Fibroblast of villous mesenchyme (primary cell): Measurements from ENCODE around the gene PTPN18. TPM values are rescaled to one million over a fixed set of nuclear protein-coding genes. Genes with fewer than 3 reads are reported as not detected.
"Not testable (repeated sequence)": the region's sequence is repeated elsewhere in the genome, so short reads cannot be mapped to it uniquely, and the experiment has no call there.

ENCODE experiments used
- DNase-seq: peaks from one replicate; pipeline ENCODE4 v3.0.0-alpha.2; 2010; ENCODE audit warnings: low read depth
- H3K4me3 ChIP-seq: 2 replicates; pipeline ENCODE4 v1.5.1; 2011; ENCODE audit warnings: low read depth, mild to moderate bottlenecking, low read length
- total RNA-seq: library from RNA; depleted of rRNA; stranded (reverse); fragments of >200 nt; gene quantifications from 2 replicates; pipeline ENCODE4 v1.2.3, GENCODE V29; 2012
- TF ChIP-seq, protein P1 (sequence below): IDR thresholded peaks from 2 replicates; pipeline ENCODE4 v1.5.1; 2012; ENCODE audit warnings: low read depth, mild to moderate bottlenecking, low read length; ENCODE audit not compliant: insufficient read depth

PTPN18 gene
- total RNA-seq, 1 donor, result 17.7 TPM

DNA sequence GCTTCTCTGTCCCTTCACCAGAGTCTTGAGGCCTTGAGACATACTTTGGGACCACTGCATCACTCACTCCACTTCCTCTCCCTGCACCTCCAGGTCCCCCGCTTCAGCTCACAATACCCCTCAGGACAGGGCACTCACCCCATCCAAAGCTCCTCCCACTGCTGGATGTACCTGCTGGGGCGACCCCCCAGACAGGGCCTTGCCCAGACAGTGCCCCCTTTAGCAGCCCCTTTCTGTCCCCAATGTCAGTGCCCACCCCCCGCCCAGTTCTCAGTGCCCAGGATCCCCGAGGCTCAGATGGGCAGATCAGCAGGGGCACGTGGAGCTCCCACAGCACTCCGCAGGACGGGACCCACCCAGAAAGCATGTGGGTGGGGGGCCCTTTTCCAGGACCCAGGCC is 37.0 kb upstream of the PTPN18 start:
- H3K4me3 ChIP-seq, result no peak overlapping the region
- TF ChIP-seq, protein P1, sequence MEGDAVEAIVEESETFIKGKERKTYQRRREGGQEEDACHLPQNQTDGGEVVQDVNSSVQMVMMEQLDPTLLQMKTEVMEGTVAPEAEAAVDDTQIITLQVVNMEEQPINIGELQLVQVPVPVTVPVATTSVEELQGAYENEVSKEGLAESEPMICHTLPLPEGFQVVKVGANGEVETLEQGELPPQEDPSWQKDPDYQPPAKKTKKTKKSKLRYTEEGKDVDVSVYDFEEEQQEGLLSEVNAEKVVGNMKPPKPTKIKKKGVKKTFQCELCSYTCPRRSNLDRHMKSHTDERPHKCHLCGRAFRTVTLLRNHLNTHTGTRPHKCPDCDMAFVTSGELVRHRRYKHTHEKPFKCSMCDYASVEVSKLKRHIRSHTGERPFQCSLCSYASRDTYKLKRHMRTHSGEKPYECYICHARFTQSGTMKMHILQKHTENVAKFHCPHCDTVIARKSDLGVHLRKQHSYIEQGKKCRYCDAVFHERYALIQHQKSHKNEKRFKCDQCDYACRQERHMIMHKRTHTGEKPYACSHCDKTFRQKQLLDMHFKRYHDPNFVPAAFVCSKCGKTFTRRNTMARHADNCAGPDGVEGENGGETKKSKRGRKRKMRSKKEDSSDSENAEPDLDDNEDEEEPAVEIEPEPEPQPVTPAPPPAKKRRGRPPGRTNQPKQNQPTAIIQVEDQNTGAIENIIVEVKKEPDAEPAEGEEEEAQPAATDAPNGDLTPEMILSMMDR, result no peak
- no peak for DNase-seq

DNA sequence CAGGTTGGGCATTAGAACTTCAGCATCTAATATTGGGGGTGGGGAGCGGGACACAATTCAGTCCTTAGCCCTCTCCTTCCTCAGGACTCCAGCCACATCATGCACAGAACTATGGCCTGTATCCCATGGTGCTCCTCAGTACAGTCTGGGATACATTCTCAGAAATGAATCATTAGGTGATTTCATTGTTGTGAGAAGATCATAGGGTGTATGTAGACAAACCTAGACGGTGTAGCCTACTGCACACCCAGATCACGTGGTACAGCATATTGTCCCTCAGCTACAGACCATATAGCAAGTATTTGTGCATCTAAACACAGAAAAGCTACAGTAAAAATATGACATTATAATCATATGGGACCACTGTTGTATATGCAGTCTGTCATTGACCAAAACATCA is 36.3 kb upstream of the PTPN18 start:
- TF ChIP-seq, protein P1, result no peak
- no peak overlapping the region for H3K4me3 ChIP-seq
- DNase-seq, result no peak

DNA sequence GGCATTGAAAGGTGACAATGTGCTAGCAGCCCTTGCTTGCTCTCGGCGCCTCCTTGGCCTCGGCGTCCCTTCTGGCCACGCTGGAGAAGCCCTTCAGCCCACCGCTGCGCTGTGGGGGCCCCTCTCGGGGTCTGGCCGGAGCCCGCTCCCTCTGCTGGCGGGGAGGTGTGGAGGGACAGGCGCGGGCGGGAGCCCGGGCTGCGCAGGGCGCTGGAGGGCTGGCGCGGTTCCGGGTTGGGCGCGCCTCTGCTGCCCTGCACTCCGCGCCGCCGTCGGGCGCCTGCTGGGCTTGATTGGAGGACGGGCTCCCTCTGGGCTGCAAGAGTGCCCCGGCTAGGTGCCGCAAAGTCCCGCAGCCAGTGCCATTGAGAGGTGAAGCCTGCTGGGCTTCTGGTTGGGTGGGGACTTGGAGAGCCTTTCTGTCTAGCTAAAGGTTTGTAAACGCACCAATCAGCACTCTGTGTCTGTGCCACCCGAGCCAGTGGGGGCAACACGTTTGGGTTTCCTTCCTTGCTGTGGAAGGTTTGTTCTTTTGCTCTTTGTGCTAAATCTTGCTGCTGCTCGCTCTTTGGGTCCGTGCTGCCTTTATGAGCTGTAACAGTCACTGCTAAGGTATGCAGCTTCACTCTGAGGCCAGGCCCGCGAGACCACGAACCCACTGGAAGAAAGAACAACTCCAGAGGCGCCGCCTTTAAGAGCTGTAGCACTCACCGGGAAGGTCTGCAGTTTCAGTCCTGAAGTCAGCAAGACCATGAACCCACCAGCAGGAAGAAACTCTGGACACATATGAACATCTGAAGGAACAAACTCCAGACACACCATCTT is 27.9 kb upstream of the PTPN18 start:
- TF ChIP-seq, protein P1, result peak; percentile 26

DNA sequence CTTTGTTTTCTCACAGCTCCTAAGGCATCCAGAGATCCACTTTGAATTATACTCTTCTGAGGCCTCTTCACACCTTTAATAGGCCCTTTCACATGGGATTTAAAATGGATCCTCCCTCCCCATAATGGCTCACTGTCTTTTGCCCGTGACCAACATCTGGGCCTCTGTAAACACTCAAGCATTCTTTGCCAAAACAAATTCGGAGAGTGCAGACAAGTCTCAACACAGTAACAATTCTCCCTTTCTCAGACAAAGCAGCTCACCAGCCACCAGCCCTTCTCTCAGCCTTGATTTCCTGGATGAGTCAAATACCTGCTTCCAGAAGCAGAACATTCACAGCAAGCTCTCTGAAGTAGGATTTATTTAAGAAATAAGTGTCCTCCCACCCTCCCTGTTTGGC is 27.1 kb upstream of the PTPN18 start:
- peak; percentile 27 for DNase-seq
- no peak overlapping the region for H3K4me3 ChIP-seq
- TF ChIP-seq, protein P1, result no peak

More for the DNA sequence above, 27.9 kb upstream of the PTPN18 start:
- peak; percentile 76 for DNase-seq
- peak overlapping the region; percentile 43 for H3K4me3 ChIP-seq

DNA sequence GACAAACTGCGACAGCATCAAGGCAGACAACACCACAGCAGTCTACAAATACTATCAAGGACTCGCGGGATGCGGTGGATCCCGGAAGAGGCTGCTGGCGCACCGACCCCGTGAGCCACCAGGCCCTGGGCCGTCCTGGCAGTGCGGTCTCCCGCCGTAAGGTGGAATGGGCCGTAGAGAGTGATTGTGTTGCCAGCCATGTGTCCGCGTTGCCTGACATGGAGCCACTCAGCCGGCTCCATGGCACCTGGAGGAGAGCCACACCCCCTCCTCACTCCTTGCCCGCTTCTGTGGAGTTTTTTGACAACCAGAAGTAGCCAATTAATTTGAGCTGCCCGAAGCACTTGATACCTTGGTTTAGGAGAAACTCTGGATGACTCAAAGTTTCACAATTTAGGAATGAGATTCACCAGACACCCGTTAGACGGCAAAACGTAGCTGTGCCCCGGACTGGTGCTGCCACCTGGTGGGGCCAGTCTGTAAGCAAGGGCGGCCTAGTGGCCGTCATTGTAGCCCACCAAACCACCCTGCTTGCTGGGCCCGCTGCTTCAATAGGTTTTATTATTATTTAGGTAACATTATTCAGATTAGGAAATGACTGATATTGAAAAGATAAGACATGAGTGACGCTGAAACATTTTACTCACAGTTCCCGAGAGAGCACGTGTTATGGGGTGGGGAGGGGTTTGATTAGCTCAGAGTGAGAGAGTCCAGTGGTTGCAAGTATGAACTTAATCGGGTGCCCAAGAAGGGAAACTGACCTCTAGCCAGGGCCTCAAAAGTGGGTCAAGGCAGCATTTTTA is 23.4 kb upstream of the PTPN18 start:
- peak overlapping the region; percentile 28 for H3K4me3 ChIP-seq
- DNase-seq, result peak; percentile 92
- TF ChIP-seq, protein P1, result peak; percentile 96

DNA sequence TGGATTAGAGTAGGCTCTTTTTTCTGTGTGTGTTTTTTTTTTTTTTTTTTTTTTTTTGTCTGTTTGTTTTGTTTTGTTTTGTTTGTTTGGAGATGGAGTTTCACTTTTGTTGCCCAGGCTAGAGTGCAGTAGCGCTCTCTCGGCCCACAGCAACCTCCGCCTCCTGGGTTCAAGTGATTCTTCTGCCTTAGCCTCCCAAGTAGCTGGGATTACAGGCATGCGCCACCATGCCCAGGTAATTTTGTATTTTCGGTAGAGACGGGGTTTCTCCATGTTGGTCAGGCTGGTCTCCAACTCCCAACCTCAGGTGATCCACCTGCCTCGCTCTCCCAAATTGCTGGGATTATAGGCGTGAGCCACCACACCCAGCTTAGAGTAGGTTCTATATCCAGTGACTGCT is 22.6 kb upstream of the PTPN18 start:
- H3K4me3 ChIP-seq, DNase-seq: not testable (repeated sequence)

DNA sequence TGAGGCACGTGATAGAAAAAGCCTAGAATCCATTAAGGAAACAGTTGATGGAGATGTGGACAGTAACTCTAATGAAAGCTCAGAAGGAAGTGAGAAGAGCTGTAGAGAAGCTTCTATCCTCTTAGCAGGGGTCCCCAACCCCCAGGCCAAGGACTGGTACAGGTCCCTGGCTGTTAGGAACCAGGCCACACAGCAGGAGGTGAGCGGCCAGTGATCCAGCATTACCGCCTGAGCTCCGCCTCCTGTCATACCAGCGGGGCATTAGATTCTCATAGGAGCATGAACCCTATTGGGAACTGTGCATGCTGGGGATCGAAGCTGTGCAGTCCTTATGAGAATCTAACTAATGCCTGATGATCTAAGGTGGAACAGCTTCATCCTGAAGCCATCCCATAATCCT is 21.8 kb upstream of the PTPN18 start:
- no peak for DNase-seq
- TF ChIP-seq, protein P1, result no peak
- H3K4me3 ChIP-seq, result no peak overlapping the region
